ENCODE results near the gene SERPINI1.
A peak's percentile ranks its signal among the peaks of the same experiment; 100 is the strongest.

Gene SERPINI1, protein sequence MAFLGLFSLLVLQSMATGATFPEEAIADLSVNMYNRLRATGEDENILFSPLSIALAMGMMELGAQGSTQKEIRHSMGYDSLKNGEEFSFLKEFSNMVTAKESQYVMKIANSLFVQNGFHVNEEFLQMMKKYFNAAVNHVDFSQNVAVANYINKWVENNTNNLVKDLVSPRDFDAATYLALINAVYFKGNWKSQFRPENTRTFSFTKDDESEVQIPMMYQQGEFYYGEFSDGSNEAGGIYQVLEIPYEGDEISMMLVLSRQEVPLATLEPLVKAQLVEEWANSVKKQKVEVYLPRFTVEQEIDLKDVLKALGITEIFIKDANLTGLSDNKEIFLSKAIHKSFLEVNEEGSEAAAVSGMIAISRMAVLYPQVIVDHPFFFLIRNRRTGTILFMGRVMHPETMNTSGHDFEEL
- total RNA-seq, result 5.3 to 7.9 reads per million in 2 donors

DNA sequence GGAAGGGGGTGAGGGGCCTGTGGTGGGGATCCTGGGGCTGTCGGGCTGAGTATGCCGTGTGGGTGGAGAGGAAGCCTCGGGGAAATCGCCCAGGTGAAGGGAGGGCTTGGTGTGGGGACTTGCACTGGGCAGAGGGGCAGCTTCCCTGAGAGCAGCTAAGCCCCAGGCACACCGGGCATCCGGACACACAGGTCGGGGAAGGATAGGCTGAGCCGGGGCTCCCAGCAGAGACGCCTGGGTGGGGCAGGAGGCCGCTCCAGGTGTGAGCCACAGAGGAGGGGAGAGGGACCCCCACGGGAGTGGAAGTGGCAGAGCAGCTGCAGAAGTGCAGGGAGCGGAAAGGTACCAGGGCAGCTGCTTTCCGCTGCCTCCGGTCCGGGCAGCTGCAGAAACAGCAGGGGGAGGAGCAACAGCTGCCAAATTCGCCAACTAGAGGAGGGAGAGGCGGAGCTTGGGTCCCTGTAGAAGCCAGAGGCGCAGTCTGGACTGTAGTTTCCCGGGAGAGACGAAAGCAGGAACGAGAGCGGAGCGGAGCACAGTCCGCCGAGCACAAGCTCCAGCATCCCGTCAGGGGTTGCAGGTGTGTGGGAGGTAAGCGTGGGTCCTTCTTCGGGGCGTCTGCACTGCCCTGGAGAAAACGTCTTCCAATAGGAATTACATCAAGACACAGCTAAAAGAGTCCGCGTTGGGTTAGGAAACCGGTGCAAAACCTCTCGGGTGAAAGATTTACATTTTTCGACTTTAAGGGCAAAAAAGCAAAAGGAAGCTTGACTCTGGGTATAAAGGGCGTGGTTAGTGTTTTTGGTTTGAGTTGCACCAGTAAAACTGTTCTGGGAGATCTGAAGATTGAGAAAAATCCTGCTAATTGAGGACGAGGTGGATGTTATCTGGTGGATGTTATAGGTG is at the start of gene SERPINI1:
Gene SERPINI1, plus strand, starts transcription at position 489 of the 906 bp plus-strand sequence. CDS start 53,408 bp downstream, outside the sequence.
- DNase-seq, result peak; percentile 43

DNA sequence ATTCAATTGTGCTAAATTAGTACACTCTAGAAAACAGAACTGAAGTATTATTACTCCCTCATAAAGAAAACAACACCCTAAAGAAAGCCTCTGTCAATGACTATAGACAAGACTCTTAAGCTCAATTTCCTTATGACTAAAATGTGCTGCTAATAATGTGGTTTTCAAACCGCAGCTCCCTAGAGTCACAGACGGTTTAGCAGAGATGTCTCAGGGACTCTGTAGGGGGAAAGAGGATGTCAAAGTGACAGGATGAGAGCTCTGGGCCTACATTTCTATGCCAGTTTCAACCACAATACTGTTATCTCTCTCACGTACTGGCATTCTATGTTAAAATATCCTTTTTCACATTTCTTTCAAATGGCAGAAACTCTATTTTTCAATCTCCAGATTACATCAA is 44.2 kb upstream of the SERPINI1 start:
- no peak for DNase-seq

DNA sequence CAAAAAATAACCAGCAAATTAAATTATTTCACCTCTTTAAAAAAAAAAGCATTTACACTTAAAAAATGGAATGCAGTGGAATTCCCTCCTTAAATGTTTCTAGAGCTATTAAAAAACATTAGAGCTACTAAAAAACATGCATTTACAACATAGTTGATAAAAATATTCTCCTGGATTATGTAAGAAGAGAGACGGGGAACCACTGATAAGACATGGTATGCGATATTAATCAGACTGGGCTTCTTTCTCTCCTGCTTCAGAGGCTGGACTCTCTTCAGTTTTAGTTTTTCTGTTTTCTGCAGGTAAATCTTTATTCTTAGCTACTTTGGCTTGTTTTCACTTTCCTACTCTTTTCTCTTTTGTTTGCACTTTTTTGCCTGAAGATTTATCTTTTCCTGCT is 41.4 kb upstream of the SERPINI1 start:
- DNase-seq, result no peak

DNA sequence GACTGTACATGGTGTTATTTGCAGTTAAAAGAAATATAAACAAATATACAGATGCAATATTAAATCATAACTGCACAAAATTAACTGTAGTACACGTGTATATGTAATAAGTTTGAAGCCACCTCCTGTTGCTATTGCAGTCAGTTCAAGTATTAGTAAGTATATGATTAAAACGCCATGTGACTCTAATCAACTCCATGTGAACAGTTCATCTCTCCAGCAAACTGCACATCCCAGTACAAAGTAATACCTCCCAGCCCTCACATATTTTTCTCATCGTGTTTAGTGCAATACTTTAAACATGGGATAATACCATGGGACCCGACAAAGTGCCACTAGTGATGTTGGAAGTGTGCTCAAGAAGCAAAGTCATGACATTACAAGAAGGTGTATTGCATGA is 35.5 kb upstream of the SERPINI1 start:
- DNase-seq, result no peak

DNA sequence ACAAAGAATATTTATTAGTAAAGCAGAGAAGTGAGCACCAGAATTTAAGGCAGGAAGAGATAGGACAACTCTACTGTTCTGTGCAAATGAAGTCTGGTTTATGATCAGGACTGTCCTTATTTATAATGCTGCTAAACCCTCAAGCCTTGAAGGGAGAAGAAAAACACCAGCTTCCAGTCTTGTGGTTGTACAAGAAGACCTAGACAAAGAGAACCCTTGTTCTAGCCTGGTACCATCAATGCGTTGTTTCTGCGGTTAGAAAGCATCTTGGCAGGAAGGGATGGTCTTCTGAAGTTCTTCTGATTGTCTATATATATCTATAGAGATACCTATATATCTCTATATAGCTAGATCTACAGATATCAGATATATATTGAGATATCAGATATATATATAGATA is 34.6 kb upstream of the SERPINI1 start:
- no peak for DNase-seq

DNA sequence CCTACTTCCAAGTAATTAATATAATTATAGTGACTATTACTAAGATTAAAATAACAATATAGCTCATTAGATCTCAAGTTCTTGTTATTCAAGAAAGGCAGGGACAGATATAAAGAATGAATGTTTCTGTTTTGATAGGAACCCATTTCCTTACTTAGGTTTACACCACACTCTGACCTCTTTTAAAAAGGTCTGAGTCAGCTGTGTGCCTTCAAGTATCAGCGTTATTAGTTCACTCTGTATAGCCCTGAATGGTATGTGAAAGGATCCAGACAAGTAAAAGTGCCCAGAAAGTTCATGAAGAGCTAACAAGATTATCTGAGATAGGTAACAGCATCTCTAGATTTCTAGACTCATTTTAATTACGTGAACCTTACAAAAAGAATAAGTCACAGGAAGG is 29.7 kb upstream of the SERPINI1 start:
- no peak for DNase-seq

DNA sequence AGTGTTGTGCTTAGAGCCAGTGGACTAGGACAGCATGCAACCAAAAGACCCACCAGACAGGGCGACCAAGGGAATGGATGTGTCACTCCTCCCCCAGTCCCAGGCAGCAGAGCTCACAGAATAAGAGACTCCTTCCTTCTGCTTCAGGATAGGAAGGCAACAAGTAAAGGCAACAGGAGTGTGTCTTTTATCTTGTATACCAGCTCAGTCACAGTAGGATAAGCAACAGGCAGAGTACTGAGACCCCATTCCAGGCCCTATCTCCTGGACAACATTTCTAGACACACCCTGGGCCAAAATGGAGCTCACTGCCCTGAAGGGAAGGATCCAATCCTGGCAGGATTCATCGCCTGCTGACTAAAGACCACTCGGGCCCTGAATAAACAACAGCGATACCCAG is 25.8 kb upstream of the SERPINI1 start:
- no peak for DNase-seq

DNA sequence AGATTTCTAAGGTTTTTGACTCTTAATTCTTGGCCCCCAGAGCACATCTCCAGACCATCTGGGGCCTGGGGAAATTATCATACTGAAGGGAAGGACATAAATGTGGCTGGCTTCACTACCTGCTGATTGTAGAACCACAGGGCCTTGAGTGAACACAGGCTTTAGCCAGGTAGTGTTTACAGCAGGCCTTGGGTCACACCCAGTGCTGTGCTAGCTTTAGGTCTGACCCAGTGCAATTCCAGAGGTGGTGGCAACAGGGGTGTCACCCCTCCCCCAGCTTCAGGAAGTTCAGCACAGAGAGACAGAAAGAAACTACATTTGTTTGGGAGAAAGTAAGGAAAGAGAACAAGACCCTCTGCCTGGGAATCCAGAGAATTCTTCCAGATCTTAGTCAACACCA is 25.0 kb upstream of the SERPINI1 start:
- no peak for DNase-seq

DNA sequence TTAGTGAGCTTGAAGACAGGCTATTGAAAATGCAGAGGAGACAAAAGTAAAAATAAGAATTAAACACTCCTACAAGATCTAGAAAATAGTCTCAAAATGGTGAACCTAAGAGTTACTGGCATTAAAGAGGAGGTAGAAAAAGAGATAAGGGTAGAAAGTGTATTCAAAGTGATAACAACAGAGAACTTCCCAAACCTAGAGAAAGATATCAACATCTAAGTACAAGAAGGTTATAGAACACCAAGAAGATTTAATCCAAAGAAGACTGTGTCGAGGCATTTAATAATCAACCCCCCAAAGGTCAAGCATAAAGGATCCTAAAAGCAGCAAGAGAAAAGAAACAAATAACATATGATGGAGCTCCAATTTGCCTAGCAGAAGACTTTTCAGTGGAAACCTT is 24.1 kb upstream of the SERPINI1 start:
- no peak for DNase-seq

DNA sequence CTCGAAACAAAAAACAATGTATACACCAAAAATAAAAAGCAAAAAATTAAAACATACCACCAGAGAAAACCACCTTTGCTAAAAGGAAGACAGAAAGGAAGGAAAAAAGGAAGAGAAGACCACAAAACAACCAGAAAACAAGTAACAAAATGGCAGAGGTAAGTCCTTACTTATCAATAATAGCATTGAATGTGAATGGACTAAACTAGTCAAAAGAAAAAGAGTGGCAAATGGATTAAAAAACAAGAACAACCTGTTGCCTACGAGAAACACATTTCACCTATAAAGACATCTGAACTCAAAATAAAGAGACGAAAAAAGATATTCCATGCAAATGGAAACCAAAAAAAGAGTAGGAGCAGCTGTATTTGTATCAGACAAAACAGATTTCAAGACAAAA is 23.1 kb upstream of the SERPINI1 start:
- no peak for DNase-seq

DNA sequence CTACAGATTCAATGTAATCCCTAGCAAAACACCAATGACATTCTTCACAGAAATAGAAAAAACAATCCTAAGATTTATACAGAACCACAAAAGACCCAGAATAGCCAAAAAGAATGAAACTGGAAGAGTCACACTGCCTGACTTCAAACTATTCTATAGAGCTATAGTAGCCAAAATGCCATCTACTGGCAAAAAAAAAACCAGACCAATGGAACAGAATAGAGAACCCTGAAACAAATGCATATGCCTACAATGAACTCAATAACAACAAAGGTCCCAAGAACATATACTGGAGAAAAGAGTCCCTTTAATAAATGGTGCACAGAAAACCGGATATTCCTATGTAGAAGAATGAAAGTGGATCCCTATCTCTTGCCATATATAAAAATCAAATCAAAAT is 20.6 kb upstream of the SERPINI1 start:
- no peak for DNase-seq

DNA sequence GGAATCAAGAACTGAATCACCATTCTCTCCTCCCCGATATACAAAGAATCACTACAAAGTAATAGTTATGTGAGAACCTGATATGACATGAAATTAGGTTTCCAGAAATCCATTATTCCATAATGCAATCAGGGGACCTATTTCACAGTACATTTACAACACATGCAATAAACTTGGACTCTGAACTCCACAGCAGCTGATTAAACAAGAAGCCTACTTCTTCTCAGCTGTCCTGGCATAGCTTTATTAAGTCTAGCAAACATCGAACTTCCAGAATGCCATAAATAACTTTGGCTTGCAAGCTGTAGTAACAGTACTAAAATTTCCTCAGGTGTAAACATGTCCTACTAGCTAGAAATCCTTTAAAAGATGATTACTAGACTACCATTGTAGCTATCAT is 18.6 kb upstream of the SERPINI1 start:
- no peak for DNase-seq

DNA sequence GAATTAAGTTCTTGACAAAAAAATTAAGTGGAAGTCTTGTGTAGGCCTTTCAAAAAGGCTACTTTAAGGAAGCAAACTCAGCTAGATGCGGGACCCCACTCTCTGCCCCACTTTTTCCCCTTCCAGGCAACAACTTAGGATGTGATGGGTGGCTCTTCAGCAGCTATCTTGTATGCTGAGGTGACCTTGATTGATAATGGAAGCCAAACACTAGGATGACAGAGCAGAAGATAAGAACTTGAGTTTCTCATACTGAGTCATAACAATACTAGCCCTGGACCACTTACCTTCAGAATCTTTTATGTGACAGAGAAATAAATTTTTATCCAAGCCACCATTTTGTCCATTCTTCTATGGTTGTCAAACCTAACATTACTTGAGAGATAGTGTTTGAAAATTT is 16.9 kb upstream of the SERPINI1 start:
- no peak for DNase-seq

DNA sequence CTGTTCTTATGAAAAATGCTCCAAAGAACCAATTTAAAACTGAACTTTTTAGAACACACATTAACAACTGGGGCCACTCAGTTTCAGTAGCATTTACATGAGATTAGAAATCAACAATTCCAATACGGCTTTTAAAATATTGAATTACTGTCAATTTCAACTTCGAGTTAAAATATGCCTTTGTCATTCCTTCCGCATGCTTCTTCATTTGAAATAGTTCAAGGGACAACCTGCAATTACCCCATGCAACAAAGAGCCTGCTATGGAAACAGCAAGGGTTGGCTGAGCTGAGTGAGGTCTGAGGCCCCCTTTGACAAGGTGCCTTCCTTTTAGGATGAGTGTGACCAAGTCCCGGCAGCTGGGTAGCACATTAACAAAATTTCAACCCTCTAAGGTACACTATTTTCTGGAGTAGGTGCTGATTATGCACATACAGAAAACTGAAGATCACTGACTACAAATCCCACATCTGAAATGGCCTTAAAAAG is 12.5 kb upstream of the SERPINI1 start:
- no peak for DNase-seq

DNA sequence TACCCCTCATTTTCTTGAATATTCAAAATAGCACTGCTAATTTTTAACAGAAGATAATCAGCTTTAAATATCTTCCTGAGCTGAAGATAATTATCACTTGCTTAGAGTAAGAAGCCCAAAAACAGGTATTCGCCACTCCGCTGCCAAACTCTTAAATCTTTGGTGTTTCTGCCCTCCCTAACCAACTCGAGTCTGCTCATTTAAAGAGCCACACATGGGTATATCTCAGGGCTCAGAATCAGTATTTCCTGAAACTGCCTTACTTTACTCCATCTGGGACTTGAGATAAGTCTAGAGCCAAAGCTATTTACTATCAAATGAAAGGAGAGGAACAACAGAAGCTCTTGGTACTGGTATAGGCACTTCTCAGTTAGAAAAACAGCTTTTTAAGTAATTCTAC is 11.6 kb upstream of the SERPINI1 start:
- no peak for DNase-seq

DNA sequence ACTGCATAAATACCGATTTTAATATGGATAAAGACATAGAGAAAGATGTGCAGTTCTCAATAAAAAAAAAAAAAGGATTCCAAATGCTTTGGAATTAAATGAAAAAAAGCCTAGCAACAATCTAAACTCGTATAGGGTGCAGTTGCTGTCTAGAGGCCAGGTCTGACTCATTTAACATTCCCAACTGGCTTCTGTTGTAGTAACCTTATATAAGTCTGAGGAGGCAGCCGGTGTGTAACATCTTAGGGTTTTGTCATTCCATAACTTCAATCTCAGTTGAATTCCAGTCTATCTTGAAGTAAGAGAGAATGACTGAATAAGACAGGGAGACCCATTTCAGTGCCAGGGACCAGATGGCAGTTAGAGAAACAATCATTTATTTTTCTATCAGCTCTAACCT is 7.3 kb upstream of the SERPINI1 start:
- no peak for DNase-seq

DNA sequence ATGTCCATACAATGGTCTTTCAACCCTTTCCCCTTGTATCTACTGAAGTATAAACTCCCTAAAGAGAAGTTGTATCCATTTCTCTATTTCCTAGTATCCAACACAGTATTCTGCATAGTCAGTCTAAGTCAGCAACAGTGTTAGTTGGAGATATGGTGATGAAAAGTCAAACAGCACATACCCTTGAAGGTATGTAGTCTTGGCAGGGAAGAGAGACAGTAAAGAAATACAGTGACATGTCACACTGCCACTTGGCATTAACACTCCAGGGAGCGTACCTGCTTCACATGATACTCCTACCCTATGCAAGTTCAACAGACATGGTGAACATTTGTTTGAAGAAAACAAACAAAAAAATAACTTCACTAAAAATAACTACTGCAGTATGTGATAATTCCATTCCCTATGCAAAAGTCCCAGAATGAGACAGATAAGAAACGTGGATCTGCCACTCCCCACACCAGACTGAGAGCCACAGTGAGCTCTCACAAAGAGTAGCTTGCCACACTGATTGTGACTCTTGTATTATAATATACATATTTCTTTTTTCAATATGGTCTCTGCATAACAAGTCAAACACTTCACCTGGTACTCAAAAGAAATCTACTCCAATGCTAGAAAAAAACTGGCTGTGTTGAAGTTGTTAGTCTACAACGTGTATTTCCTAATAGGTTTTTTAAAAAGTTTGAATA is 6.7 kb upstream of the SERPINI1 start:
- DNase-seq, result no peak

DNA sequence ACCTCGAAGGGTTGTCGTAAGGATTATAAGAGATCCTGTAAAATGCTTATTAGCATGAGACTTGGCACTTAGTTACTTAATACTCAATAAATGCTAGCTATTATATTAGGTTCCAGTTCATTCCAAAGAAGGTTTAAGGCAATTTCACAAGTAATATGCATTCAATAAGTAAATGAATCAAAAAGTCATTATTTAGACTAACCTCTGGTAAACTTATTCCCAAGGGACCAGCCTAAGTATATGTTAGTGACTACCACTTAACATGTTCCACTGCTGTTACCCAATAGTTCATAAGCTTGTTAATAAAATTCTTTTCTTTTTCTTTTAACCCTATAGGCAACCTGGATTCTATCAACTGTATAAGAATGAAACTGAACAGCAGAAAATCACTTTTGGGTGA is 5.9 kb upstream of the SERPINI1 start:
- DNase-seq, result no peak

DNA sequence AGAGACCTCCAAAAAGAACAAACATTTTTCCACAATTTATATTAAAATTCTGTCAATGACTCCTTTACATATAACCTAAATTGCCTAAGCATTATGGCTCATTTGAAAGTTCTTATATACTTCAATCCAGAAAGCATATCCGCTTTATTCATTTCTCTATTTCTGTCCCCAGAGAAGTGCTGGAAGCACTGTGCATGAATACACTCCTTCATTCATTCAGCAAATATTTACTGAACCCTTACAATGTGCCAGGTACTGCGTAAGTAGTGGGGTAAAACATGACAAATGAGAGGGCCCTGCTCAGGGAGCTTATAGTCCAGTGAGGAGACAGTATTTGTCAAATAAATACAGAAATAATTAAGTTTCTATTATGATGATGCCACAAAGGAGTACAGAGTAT is 4.1 kb upstream of the SERPINI1 start:
- DNase-seq, result no peak

DNA sequence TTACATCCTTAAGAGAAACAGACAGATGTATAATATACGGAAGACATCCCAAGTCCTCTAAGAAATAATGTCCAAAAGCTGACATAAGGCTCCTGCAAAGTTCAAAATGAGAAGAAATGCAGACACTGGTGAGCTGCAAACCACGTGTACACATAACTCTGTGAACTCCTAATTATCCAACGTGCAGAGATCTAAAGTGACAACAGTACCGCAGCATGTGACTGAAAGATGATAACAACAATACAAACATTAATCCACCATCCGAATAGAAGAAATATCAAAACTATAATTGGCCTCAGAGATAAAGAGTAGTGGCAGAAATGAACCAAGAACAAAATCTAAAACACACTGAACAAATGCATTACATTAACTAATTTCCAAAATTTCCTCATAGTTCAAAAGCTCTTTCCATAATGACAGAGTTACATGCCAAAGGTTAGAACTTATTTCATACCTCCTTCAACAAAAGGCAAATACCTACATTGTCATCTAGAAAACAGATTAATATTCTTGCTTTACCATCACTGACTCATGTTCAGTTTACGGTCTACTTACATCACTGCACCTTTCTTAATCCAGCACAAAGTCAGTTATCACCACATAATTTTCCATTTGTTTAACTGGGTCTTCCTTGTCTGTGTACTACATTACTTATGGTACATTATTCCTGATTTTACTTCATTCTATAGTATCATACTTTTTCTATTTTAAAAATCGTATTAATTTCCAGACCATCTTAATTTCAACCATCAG is 3.0 kb upstream of the SERPINI1 start:
- DNase-seq, result no peak

DNA sequence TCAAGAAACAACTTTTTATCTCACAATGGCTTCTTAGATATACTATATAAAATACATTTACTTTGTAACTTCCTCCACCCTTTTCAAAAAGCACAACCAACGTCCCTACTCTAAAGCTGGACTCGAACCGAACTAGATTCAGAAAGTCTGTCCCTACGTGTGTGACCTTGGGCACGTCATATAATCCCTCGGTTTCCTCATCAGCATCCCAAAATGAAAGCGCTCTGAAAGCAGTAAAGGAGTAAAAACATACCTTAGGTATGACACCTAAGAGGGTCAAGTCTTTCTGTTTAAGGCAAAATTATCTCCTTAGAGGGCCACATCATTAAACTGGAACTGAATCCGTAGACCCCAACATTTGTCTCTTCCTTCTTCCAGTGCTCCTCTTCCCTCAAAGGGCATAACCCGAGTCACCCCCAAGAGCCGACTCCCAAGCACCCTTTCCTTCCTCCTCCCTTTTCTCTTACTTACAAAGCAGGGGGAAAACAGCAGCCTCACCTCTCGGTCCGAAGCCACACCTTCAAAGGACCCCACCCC is 1.5 kb upstream of the SERPINI1 start:
- no peak for DNase-seq
